ENCODE results near the gene ANKRD65.
"Not testable (repeated sequence)": the region's sequence is repeated elsewhere in the genome, so short reads cannot be mapped to it uniquely, and the experiment has no call there.

Gene ANKRD65

DNA sequence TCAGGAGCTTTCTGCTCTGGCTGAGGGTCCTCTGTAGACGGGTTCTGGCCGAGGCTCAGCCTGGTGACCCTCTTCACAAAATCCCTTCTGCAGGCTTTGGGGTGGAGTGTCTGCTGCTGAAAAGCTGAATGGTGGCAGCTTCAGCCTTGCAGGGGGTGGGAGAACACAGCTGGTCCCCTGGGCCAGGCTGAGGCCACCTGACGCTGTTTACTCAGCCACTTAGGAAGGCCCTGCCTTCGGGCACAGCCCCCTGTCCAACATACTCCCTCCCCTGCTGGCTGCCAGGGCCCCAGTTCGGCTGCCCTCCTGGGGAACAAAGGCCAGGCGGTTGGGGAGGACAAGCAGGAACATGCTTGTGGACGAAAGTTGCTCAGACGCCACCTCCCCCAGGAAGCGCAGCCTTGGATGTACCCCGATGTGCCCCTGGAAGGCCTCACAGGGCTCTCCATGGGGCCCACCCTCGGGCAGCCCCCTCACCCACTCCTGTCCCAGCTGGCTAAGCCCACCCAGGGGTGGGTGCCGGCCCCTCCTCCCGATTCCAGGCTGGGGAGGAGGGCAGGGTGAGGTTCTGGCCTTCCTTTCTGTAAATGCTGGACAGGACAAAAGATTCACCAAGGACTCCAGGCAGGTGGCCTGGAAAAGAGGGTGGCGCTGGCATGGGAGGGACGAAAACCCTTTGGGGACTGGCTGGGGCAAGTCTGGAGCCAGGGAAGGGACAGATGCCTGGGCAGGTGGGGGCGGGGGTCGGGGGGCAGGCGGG is at the start of gene ANKRD65:
Gene ANKRD65 (minus strand): TSS at position 130 of the 760 bp plus-strand sequence. CDS start 271 bp downstream, outside the sequence.
- FAIRE-seq, result no peak

DNA sequence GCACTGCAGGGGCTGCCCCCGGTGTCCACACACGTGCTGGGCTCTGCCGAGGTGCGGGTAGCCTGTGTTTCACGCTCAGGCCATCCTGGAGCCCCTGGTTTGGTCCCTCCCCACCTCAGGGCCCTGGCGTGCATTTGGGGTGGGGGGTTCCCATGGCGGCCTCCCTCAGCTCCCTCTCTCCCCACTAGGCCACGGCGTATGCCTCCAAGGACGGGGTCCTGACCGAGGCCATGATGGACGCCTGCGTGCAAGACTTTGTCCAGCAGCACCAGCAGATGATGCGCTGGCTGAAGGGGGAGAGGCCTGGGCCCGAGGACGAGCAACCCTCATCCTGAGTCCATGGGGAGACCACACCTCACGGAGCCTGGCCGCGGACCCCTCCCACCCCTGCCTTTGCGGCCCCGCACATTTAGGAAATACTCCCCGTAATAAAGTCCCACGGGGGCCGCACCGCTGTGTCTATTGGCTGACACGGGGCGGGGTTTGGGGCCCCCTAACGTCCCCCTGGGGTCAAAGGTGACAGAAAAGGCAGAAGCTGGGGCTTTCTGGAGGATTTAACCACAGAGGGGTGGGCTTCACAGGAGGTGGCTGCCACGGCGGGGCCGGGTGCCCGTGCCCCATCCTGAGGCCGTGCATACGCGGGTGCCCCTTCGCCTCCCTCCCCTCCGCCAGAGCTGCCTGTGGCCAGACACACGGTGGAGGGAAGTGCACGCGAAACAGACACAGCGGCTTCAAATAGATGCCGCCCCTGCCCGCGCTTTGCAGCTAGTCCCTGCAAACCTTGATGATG is 47.3 kb upstream of the ANKRD65 start:
- not testable (repeated sequence) for FAIRE-seq

DNA sequence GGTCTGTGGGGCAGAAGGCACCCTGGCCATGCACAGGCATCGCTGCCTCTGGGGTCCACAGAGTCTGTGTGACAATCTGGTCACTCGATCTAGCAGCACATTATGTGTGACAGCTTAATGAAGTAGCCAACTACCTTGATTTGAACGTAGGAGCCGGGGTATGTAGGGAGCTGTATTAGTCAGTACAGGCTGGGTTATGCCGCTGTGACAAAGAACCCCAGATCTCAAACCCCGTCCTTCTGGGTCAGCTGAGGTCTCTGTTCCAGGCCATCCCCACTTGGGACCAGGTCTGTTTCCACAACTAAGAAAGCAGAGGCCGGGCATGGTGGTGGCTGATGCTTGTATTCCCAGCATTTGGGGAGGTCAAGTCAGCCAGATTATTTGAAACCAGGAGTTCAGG is 42.2 kb upstream of the ANKRD65 start:
- FAIRE-seq, result no peak

DNA sequence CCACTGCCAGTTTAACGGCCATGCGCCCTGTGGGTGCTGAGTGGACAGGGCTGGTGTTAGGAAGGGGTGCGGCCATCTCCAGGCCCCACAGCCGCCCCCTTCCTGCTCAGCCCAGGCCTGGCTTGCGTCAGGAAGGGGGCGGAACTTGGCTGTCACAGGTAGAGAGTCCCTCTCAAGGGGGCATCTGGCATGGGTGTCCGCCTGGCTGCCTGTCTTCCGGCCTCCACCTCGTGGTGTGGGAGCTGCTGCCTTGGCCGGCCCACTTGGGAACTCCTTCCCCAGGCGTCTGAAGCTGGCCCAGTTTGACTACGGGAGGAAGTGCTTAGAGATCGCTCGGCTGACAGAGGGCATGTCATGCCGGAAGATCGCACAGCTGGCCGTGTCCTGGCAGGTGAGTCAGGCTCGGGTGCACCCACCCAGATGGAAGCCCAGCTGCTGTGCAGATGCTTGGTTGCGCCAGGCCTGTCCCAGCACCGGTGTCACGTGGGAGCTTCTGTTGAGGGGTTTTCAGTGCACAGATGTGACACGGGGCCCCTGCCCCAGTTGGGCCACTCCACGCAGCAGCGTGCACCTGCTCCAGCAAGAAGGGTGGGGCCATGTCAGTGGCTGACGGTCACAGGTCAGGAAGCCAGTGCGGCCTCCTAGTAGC is 41.4 kb upstream of the ANKRD65 start:
- FAIRE-seq, result no peak

DNA sequence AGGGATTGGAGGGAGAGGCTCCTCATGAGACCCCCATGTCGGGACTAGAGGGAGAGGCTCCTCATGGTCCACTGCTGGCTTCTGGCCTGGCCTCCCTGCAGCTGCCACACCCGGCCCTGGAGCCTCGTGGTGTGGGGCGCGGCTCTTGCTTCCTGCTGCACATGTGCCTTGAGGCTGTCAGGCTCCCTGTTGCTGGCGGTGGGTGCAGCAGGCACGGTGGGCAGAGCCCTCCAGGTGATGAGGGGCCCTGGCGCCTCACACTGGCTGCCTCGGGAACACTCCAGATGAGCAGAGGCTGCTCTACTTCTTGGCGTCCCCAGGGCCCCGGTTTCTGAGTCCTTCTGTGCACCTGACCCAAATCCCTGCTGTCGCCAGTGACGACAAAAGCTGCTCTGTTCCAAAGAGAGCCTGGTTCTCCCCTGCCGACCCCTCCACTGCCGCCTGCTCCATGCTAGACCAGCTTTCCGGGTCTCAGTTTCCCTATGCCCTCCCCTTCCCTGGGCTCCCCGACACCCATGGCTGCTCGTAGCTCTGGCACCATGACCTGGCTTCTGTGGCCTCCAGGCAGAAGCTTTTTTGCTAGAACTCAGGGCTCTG is 40.7 kb upstream of the ANKRD65 start:
- FAIRE-seq, result no peak

DNA sequence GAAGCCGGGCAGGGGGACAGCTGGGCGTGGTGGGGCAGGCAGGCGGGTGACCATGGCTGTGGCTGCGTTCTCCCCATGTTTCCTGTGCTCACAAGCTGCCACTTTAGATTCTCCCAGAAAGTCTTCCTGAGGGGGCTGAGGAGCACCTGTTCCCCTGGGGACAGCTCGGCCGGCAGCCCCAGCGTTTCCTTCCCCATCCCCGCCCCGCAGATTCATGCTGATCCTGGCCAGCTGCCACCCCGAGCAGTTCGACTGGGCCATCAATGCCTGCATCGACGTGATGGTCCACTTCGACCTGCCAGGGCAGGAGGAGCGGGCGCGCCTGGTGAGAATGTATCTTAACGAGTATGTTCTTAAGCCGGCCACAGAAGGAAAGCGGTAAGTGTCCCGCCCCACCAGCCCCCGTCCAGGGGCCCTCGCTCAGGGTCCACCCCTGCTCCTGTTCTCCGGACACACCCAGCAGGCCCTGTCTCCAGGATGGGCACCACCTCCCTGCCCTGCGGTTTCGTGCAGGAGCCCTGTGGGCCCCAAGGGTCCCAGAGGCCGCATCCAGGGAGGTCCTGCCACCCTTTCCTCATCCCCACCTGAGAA is 39.6 kb upstream of the ANKRD65 start:
- no peak for FAIRE-seq

DNA sequence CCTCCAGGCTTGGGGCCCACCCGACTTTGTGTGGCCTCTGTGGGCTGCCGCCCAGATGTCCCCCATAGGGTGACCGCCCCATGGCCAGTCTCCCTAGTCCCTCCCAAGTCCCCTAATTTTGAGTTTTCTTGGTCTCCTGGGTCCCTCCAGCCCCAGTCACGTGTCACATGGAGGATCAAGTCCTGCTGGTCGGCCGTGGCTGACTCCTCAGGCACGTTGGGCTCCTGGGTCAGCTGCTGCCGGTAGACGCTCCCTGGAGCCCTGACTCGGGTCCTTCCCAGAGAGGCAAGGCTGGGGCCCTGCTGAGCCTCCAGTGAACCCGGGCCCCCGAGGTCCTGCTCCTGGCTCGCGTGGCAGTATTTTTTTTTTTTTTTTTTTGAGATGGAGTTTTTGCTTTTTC is 38.6 kb upstream of the ANKRD65 start:
- FAIRE-seq, result not testable (repeated sequence)

DNA sequence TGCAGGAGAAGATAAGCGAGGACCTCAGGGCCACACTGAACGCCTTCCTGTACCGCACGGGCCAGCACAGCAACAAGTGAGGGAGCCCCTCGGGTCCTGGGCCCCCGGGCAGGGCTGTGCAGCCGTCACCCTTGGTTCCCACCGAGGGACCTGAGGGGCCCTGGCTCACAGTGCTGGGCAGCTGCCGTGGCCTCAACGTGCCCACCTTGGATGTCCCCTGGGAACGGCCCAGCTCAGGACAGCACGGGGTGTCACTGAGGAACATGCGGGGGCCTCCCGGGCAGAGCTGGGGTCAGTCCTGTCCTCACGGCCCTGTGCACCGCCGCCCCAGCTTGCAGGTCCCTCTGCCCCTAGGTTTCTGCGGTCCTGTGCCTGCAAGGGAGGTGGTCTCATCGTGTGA is 38.1 kb upstream of the ANKRD65 start:
- not testable (repeated sequence) for FAIRE-seq

DNA sequence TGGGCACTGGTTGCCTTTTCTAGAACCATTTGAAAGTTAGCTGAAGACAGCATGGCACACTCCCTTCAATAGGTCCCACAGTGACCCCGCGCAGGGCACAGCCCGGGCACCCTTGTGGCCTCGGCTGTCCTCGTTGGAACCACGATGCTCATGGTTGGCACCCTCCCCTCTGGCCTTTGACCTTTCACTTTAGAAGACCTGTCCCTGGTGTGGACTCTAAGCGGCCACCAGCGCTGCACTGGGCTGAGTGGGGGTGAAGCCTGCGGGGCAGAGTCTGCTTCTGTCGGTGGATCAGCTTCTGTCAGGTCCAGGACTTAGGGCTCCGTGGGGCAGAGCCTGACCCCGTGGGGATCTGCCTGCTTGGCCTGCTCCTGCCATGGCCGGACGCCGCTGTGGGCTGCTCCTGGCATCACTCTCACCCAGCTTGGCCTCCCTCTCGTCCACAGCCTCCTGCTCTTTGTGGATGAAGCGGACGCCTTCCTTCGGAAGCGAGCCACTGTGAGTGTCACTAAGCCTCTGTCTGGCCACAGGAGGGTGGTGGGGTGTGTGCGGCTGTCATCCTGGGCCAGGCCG is 35.7 kb upstream of the ANKRD65 start:
- not testable (repeated sequence) for FAIRE-seq

DNA sequence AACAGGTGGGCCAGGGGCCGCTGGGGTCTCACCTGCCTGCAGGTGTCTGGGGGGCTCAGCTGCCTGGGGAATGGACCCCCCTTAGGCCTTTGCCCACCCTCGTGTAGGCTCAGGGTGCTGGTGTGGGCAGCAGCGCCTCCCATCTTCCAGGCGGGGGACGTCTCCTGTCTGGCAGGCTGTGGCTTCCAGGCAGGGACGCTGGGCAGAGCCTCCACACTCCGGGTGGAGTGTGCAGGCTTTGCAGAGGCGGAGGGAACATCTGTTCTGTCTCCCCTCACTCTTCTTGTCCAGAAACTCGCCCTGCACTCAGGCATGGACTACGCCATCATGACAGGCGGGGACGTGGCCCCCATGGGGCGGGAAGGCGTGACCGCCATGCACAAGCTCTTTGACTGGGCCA is 34.9 kb upstream of the ANKRD65 start:
- not testable (repeated sequence) for FAIRE-seq

DNA sequence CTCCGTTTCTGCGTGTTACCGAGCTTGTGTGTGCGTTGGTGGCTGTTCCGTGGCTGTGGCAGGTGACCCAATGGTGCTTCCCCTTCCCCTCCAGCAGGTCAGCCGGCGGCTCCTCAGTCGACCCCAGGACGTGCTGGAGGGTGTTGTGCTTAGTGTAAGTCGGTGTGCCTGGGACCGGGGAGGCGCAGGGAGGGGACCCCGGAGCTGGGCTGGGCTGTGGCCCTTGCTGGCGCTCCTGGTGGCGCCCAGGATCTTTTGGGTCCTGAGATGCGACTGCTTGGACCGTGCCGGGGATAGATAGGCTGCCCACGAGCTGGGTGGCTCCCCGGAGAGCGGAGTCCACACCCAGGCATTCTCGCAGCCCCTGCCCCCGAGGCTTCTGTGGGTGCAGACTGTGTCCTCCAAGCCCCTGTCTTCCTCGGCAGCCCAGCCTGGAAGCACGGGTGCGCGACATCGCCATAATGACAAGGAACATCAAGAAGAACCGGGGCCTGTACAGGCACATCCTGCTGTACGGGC is 34.3 kb upstream of the ANKRD65 start:
- FAIRE-seq, result no peak

DNA sequence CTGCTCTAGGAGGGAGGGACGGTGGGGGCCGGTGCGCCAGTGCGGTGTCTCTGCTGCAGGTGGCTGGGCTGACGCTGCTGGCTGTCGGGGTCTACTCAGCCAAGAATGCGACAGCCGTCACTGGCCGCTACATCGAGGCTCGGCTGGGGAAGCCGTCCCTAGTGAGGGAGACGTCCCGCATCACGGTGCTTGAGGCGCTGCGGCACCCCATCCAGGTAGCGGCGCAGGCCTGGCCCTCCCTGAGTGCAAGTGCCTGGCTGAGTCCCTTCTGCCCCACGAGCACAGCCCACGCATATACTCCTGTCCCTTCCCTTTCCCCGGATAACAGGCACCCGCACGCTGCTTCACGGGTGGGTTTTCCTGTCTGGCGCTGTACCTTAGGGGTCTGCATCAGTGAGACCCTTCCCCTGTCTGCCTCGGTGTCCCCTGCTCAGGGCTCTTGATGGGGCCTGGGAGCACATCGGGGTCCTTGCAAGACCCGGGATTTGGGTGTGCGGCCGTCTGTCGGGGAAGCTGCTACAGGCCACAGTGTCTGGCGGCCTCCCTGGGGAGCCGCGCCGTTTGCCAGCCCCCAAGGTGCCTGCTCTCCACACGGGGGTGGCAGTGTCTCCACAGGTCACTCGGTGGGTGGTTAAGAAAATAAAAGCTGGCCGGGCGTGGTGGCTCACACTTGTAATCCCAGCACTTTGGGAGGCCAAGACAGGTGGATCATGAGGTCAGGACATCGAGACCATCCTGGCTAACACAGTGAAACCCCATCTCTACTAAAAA is 33.4 kb upstream of the ANKRD65 start:
- FAIRE-seq, result not testable (repeated sequence)

DNA sequence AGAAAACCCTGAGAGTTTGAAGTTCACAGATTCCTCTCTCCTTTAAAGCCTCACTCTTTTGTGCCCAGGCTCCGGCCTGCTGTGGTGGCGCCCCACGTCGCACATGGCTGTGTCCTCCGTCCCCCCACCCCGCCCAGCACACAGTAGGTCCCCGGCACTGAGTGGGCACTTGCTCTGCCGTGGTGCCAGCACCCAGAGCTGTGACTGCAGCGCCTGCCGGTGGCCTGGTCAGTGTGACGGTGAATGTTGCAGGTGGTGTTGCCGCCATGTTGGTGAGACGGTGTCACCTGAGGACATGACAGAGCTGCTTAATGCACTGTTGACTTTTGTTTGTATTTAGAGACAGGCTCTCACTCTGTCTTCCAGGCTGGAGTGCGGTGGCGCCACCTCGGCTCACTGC is 31.8 kb upstream of the ANKRD65 start:
- FAIRE-seq, result no peak

DNA sequence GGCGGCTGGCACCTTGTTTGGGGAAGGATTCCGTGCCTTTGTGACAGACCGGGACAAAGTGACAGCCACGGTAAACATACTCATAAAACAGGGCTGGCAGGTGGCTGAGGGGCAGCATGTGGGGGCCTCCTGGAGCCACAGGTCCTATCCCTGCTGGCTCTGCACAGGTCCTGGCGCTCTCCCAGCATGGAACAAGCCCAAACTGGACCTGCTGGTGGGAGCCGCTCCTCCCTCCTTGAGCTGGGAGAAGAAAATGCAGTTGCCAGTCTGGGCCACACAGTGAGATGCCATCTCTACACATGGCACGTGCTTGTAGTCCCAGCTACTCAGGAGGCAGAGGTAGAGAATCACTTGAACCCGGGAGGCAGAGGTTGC is 31.3 kb upstream of the ANKRD65 start:
- FAIRE-seq, result not testable (repeated sequence)

DNA sequence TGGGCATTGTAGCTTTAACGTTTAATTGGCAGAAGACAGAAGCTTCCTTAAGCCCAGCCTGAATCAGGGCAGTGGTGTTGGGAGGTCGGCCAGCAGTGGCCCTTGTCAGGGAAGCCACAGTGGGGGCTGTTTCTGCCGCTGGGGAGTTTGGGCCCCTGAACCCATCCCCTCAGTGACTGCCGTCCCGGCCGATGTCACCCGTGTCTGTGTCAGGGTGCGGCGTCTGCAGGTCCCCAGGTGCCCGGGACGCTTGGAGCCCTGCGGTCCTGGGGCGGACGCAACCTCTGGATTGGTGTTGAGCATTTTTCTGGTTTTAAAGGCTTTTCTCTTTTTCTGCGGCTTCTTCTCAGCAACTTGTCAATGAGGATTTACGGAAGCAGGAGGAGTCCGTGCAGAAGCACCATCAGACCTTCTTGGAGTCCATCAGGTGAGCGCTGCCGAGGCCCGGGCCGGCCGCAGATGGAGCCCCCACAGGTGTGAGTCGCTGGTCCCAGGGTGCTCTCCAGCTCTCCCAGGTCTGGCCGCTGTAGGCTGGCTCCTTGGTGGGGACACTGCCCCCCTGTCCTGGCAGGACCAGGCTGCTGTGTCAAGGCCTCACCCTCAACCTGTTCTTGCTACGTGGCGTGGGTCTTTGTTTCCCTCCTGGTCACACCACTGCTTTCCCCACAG is 30.8 kb upstream of the ANKRD65 start:
- no peak for FAIRE-seq

DNA sequence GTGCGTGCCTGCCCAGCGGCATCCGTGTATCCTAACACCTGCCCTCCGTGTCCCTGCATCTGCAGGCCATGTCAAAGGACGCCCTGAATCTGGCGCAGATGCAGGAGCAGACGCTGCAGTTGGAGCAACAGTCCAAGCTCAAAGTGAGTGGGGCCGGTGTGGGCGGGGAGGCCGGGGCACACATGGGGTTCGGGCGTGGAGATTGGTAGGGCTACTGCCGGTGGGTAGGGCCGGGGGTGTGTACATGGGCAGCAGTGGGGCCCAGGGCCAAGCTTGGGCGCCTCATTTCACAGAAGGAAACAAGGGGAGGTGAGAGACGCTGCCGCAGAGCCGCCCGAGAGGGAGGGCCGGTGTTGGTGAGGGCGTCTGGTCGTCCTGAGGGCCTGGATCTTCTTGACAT is 29.5 kb upstream of the ANKRD65 start:
- not testable (repeated sequence) for FAIRE-seq

DNA sequence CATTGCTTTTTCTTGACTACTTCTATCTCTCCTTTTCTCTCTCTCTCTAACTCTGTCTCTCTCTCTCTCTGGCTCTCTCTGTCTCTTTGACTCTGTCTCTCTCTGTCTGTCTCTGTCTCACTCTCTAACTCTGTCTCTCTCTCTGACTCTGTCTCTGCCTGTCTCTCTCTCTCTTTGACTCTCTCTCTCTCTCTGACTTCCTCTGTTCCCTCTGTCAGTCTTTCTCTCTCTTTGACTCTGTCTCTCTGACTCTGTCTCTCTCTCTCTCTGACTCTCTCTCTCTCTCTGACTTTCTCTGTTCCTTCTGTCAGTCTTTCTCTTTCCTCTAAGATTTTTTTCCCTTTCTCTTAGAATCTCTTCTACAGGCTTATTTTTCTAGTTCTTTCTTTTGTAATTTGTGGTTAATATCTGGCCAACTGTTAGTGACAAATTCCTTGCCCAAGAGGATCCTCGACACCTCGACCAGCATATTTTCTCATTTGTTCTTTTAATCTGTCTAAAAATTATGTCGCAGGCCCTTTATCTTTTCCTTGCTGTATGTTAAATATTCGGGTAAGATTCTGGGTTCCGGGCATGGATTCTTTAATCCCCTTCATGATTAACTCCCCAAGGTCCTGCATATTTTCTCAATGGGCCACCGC is 28.1 kb upstream of the ANKRD65 start, which contains the start of gene ATAD3C:
Gene ATAD3C (plus strand): TSS at position 591 of the 641 bp plus-strand sequence. CDS start 995 bp downstream, outside the sequence.
- FAIRE-seq, result no peak

DNA sequence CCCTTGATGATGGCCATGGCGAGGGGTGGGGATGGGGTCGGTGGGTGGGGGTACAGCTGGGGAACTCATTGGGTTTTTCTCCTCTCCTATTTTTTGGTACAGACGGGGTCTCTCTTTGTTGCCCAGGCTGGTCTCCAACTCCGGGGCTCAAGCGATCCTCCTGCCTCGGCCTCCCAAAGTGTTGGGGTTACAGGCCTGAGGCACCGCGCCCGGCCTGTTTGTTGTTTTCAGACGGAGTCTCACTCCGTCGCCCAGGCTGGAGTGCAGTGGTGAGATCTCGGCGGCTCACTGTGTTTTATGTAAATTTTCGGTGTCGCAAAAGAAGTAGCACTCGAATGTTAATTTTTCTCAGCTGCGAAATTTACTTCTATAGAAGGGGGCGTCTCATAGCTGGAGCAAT is 25.6 kb upstream of the ANKRD65 start:
- not testable (repeated sequence) for FAIRE-seq

DNA sequence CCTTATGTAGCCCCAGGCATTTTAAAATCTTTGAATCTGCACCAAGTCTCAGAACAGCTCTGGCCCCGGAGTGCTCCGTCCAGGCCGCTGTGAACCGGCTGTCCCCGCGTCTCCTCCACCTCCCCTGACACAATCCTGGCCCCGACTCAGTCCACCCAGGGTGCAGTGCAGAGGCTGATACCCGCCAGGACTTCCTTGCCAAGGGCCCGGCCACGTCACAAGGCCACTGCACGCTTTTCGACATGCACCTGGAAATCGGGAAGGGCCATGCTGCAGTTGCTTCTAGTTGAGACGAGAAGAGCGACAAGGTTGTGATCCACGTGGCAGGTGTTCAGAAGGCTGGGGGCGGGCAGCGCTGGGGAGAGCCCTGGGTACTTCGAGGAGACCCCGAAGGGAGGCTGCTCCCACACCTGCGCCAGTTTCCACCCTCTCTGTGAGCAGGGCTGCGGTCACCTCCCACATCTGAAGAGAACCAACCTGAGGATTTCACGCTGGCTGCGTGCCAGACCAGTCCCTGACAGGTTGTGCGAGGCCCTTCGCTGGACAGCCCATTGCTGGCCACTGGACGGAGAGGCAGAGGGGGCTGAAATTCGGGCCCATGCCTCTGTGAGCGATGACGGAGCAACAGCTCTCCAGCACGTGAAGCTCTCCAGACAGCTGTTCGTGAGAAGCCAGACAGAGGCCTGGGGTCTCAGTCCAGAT is 21.1 kb upstream of the ANKRD65 start:
- FAIRE-seq, result no peak

All from colon (tissue), 2 donors.